Neural cell (in vitro differentiated cells): Measurements from ENCODE around the gene KIF6.

Experiments used
- EP300 ChIP-seq: fragments of 450-650 bp; conservative IDR thresholded peaks from 2 replicates; pipeline ENCODE4 v1.6.1; 2014; ENCODE audit warnings: antibody characterized with exemption, mild to moderate bottlenecking, moderate library complexity; ENCODE audit not compliant: poor library complexity, severe bottlenecking
- EZH2 ChIP-seq: fragments of 200-600, 300-800 bp; shearing (Covaris generic), sonication (generic); IDR thresholded peaks from 2 replicates; pipeline ENCODE4 v1.6.1; 2014; ENCODE audit warnings: antibody characterized with exemption, low read length, borderline replicate concordance, mild to moderate bottlenecking; ENCODE audit not compliant: insufficient read depth, poor library complexity, severe bottlenecking
- MXI1 ChIP-seq: fragments of 450-650 bp; conservative IDR thresholded peaks from 2 replicates; pipeline ENCODE4 v1.6.1; 2014; ENCODE audit warnings: antibody characterized with exemption, mild to moderate bottlenecking; ENCODE audit not compliant: poor library complexity, severe bottlenecking
- POLR2AphosphoS5 ChIP-seq: IDR thresholded peaks from 2 replicates; pipeline ENCODE4 v1.6.1; 2012
- RAD21 ChIP-seq: fragments of 450-650 bp; conservative IDR thresholded peaks from 2 replicates; pipeline ENCODE4 v1.6.1; 2014; ENCODE audit warnings: antibody characterized with exemption, mild to moderate bottlenecking, moderate library complexity
- SMC3 ChIP-seq: fragments of 450-650 bp; conservative IDR thresholded peaks from 2 replicates; pipeline ENCODE4 v1.6.1; 2014; ENCODE audit warnings: antibody characterized with exemption, mild to moderate bottlenecking, moderate library complexity; ENCODE audit not compliant: poor library complexity
- TAF1 ChIP-seq: IDR thresholded peaks from 2 replicates; pipeline ENCODE4 v1.6.1; 2012; ENCODE audit warnings: low read depth
- TF ChIP-seq, protein P1 (sequence below): fragments of 450-650 bp; IDR thresholded peaks from 2 replicates; pipeline ENCODE4 v1.5.1; 2014; ENCODE audit warnings: antibody characterized with exemption, mild to moderate bottlenecking, moderate library complexity; ENCODE audit not compliant: poor library complexity, severe bottlenecking

DNA sequence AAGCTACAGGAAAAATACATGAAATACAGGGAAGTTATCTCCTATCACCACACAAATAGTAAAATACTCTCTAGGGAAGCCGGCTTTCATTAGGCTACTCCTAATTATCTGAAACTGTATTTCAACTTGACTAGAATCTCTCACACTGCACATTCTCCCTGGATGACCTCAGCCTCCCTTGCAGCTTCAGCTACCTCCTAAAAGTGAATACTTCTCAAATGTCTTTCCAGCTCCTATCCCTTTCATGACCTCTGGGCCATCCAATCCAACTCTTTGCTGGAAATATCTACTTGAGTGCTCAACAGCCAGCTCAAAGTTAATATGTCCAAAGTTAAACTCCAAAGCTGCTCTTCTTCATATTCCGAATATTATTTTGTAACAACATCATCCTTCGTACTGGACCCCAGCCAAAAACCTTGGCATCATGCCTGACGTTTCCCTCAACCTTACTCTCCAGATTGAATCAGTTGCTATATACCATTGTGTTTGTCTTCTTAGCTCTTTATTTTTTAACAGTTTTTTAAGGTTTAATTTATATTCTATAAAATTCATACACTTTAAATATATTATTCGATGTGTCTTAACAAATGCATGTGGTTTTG, 29.4 kb upstream of the KIF6 start:
- TF ChIP-seq, protein P1, sequence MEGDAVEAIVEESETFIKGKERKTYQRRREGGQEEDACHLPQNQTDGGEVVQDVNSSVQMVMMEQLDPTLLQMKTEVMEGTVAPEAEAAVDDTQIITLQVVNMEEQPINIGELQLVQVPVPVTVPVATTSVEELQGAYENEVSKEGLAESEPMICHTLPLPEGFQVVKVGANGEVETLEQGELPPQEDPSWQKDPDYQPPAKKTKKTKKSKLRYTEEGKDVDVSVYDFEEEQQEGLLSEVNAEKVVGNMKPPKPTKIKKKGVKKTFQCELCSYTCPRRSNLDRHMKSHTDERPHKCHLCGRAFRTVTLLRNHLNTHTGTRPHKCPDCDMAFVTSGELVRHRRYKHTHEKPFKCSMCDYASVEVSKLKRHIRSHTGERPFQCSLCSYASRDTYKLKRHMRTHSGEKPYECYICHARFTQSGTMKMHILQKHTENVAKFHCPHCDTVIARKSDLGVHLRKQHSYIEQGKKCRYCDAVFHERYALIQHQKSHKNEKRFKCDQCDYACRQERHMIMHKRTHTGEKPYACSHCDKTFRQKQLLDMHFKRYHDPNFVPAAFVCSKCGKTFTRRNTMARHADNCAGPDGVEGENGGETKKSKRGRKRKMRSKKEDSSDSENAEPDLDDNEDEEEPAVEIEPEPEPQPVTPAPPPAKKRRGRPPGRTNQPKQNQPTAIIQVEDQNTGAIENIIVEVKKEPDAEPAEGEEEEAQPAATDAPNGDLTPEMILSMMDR: no peak
- no peak for TF ChIP-seq EP300
- no peak for TF ChIP-seq RAD21
- TF ChIP-seq EZH2: no peak
- TF ChIP-seq POLR2AphosphoS5: no peak
- no peak for TF ChIP-seq MXI1
- no peak for TF ChIP-seq SMC3
- TF ChIP-seq TAF1: no peak
